Stimulated activated CD8-positive, alpha-beta memory T cell treated with anti-CD3 and anti-CD28 coated beads, Interleukin-12 subunit alpha, Interleukin-12 subunit beta, amount 100 ng/mL, for 4 hours (primary cell): Measurements from ENCODE around the gene MIPOL1.
"Not testable (repeated sequence)": the region's sequence is repeated elsewhere in the genome, so short reads cannot be mapped to it uniquely, and the experiment has no call there.

Experiments used
- DNase-seq: peaks from one replicate; pipeline ENCODE4 v3.0.0-alpha.2; 2020; ENCODE audit warnings: low read depth

Gene MIPOL1

GRCh38 chr14:37546621-37547447, 349.1 kb downstream of the MIPOL1 start:
- DNase-seq, result no peak

DNA sequence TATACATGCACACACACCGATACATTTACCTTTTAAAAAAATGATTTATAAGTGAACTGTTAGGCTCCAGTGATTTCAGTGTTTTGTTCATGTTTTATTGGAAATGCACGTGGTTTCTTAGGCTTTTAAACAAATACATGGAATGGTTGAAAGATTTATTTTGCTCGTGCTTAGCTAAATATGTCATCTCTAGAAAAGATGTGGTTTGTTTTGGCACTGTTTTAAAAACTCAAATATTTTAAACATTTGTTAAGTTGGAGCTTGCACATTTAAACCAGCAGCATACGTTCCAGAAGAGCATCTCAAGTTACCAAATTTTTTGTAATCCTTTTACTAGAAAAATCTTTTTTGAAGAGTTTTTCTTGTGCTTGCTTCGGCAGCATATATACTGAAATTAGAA, 352.8 kb downstream of the MIPOL1 start:
- DNase-seq, result no peak

DNA sequence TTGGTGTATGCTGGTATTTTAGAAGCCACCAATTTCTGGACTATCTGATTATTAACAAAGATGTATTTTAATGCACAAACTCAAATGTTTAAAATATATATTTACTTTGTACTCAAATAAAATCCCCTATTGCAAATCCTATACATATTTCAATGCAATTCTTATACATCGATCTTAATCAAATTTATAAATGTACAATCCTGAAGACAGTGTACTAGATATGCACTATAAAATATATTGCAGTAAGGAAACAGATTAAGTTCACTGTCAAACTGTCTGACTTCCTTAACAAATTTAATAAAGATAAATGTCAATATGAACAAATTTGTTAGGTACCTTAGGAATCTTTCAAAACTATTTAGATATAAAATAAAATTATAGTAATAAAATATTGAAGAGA, 353.4 kb downstream of the MIPOL1 start:
- DNase-seq, result no peak

GRCh38 chr14:37553935-37554550, 356.3 kb downstream of the MIPOL1 start:
- no peak for DNase-seq

- not testable (repeated sequence) for DNase-seq
These were observed 357.9 kb downstream of the MIPOL1 start for GRCh38 chr14:37555596-37555995.

GRCh38 chr14:37558740-37559139, 361.0 kb downstream of the MIPOL1 start:
- DNase-seq, result no peak

GRCh38 chr14:37559386-37559785, 361.6 kb downstream of the MIPOL1 start:
- DNase-seq, result no peak

DNA sequence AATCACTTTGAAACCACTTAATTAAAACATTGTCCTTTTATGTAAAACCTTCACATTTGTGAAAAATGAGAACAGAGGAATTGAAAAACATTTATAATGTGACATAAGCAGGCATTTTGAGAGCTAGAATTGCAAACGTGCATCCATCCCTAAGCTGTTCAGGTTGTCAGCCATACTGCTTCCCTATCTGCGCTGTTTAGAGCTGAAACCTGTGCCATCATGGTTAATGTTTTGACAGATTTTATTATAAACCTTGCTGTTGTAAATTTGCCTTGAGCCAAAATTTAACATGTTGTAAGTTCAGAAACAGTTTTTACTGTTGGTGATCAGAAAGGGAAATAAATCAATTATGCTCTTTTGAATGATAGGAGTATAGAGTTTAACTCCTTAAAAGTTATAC, 365.5 kb downstream of the MIPOL1 start:
- no peak for DNase-seq

DNA sequence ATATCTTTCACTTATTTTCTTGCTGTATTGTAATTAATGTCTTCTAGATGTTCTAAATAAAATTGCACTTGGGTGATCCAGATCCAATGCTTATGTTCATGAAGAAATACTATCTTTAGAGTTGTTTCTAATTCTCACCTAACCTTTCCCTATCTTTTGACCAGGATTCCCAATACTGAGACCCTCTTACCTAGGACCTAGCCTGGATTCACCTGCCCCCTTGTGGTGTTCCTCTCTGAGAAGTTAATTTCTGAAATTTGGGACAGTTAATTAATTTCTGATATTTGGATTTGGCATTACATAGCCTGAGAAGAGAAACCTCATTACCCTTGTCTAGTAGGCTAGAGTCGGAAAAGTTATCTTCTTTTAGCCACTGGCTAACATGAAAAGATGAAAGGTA, 367.8 kb downstream of the MIPOL1 start:
- DNase-seq, result no peak

GRCh38 chr14:37566811-37567371, 369.2 kb downstream of the MIPOL1 start:
- DNase-seq, result no peak

- no peak for DNase-seq
These were observed 372.0 kb downstream of the MIPOL1 start for GRCh38 chr14:37569729-37570128.

- no peak for DNase-seq
These were observed 373.7 kb downstream of the MIPOL1 start for GRCh38 chr14:37571391-37571790.

DNA sequence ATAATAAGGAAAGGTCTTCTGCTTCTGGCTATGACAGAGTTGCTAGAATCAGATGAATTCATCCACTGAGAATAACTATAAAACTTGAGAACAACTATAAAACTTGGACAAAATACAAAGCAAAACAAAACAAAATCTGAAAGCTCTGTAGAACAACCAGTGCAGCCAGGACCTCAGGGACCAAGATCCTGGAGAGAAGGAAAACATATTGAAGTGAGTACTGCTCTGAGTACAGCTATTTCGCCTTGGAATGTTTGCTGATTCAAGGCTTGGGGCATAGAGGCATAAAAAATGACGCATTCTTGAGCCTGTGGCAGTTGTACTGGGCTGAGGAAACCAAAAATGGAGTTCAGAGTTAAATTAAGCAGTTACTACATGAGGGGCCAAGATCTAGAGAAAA, 375.6 kb downstream of the MIPOL1 start:
- DNase-seq, result no peak

- no peak for DNase-seq
These were observed 381.5 kb downstream of the MIPOL1 start for GRCh38 chr14:37579274-37579673.

- no peak for DNase-seq
These were observed 382.4 kb downstream of the MIPOL1 start for GRCh38 chr14:37580146-37580545.

DNA sequence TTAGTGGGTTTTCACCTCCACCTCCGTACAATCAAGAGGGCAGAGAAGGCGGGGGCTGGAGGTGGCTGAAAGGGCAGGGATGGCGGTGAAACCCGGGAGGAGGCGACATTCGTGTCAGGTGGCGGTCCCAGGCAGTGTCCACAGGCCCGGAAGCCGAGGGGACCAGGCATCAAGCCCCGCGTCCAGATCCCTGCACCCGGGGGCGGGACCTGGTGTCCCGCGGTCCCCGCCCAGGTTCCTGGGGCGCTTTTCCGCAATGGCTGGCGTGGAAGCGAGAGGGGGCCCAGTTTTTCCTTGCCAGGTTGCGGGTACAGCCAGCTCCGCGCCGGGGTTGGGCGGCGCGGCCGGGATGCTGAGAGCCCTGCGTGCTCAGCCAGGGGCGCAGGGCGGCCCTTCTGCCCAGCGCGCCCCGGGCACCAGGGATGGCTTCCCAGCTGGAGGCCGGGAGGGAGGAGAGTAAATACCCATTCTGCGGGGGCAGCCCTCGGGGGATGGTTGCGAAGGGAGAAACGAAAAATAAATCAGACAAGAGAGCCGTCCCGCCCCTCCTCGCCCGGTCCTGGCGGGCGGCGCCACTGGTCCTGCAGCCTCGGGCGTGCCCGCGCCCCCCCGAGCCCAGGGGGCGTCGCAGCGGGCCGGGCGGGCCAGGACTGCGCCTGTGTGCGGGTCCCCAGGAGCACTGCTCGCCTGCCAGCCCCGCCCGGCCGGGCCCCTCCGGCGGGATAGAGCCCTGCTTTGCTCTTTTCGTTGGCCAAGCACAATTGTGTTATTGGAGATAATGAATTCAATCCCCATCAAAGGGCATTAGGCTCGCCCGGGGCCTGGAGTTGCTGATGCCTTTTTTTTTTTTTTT, 385.8 kb downstream of the MIPOL1 start:
- no peak for DNase-seq

GRCh38 chr14:37584211-37585100, 386.7 kb downstream of the MIPOL1 start:
- DNase-seq, result no peak

DNA sequence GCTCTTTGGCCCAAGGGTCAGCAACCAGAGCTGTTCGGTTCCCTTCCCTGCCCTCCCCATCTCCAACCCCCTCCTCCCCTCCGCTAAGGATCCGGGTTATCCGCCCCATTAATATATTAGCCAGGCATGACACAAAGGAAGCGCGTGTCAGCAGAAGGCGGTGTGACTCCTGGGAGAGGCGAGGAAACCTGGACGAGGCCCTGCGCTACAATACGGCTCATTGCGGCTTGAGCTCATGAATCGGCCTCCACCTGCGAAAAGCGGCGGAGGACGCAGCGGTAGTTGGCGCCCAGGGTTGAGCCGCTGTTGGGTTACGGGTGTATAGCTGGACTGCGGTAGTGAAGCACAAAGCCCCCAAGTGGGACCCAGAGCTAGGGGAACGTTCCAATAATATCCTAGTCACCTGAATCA, 387.4 kb downstream of the MIPOL1 start:
- no peak for DNase-seq

DNA sequence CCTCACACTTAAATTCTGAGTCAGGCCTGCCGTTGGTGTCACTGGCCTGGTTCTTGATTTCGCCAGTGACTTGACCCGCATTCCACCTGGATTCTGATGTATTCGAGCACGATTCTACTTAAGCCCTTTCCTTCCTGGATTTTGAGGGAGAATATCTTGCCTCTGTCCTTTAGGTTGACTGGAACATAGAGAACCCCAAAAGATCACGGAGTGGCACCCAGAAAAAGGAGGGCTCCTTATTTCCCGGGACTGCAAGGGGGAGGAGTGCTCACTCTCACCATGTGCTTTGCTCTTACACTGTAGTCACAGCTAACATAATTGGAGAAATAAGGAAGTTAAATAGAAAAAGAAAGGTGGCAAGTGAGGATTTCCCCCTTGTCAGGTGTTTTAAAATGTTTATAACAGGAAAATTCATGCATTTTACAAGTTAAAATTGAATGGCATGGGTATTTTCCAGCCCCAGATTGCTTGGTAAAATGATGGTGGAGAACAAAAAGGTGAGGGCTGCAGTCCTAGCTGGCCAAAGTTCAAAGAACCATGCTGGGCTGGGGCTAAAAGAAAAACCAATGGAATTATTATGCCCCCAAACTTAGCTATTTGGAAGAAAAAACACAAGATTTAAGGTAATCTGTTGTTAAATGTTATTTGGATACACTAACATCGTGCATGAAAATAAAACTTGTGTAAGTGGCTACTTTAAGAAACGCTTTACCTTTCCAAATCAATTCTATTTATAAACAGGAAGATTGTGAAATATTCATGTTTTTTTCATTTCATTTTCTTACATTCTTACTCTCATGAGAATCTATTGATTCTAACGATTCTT, 388.4 kb downstream of the MIPOL1 start:
- DNase-seq, result no peak

- no peak for DNase-seq
These were observed 389.0 kb downstream of the MIPOL1 start for GRCh38 chr14:37586797-37587130.
